Endometrial microvascular endothelial cells (primary cell): ENCODE measurements around the gene ANKRD13C. TPM values are rescaled to one million over a fixed set of nuclear protein-coding genes. Genes with fewer than 3 reads are reported as not detected.

Experiments used
- in situ Hi-C: cut with HindIII; loops from 2 replicates; pipeline ENCODE4 v1.10.0; 2017; ENCODE audit warnings: low sequenced_read_pairs, low pct_unique_long_range_greater_than_20kb; ENCODE audit errors: inconsistent ontology term
- total RNA-seq: library from RNA; depleted of rRNA; stranded (reverse); fragments of >200 nt; gene quantifications from one replicate; pipeline ENCODE4 v1.2.3, GENCODE V29; 2015; ENCODE audit errors: inconsistent ontology term

Gene ANKRD13C
- total RNA-seq, 1 donor from 2014 or later = 20.3 TPM

- in situ Hi-C loops = no loop called here
These were observed 38.7 kb downstream of the ANKRD13C start for GRCh38 chr1:70315782-70316181.

DNA sequence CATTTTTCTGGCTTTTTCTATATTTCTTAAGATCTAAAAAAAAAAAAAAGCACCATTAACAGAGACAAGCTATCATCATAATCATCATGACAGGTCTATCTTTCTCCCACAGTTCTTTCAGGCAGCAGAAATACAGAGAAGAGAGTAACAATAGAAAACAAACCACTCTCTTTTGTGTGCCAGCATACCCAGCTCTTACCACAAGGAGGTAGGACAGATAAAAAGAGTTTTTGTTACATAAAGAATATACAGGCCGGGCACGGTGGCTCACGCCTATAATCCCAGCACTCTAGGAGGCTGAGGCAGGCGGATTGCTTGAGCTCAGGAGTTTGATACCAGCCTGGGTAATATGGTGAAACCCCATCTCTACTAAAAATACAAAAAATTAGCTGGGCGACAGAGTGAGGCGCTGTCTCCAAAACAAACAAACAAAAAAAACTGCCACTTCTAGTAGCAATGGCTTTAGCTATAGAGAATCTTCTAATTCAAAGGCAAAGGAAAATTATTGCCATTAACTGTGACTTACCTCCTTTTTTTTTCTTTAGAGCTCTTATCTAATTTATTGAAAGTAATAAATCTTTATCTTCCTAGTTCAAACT lies 39.7 kb downstream of the ANKRD13C start:
- in situ Hi-C loops = no loop called here

DNA sequence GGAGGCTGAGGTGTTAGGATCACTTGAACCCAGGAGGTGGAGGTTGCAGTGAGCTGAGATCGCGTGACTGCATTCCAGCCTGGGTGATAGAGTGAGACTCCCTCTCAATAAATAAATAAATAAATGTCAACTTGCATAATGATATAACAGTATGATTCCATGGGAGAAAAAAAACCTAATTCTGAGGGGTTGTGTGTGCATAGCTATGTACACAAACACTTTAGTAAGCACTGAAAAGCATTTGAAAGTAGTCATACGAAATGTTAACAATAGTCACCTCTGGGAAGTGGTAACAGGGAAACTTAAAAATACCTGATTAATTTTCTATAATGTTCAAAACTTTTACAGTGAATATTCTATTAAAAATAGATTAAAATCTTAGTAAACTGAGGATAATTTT lies 43.2 kb downstream of the ANKRD13C start:
- in situ Hi-C loops = no loop called here

DNA sequence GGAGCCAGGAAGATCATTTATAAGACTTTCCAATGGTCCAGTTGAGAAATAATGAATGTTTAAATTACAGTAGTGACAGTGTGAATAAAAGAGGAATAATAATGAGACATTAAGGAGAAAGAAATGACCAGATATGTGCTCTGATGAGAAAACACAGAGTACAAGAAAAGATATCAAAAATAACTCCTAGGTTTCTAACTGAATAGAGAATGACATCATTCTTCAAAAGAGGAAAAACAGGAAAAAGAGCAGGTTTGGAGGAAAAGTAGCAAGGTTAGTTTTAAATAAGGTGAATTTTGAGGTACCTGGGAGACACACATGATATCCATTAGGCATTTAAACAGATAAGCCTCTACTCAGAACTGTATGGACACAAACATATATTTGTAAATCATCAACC lies 55.0 kb downstream of the ANKRD13C start:
- in situ Hi-C loops = no loop called here

DNA sequence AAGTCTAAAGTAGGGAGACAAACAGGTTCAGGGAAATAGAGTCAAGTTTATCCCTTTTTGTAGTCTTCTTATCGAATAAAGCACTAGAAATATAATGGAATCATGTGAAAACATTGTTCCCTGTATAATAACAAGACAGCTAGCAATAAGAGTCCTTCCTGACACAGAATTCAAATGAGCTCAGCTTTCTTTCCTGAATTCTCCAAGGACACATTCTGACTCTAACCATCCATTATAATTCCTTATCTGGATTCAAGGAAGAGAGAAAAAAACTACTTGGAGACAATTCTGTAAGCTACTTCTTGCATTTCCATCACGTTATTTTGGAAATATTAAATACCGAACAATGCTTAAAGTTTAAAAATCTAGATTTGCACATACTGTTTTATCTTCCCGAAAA lies 58.8 kb downstream of the ANKRD13C start:
- in situ Hi-C loops = no loop called here

DNA sequence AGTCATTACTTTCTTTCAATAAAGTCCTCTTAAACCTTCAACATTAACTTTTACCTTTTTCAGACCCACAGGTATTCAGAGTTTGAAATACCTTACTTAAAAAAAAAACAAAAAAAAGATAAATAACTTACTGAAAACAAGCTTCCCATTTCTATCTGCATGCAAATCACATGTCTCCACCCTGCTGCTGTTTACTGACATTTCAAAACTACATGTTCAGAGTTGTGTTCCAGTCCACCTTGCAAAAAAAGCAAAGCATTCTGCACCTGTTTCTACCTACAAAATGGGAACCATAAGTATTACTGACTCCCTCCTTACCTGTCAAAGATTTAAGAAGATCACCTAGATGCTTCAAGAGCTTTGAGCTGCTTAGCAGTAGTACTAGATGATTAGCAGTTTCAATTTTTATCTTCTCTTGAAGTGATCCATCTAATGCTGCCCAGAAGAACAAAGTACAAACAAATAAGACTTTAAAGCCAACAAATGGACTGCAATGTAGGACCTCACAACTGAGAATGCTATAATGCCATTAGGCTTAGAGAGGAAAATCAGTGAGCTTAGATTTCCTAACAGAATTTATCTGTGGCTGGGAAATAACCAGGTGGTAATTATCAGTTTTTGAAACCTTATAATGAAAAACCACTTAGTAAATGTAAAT lies 61.2 kb downstream of the ANKRD13C start:
- in situ Hi-C loops = no loop called here

GRCh38 chr1:70290218-70290617 lies 64.3 kb downstream of the ANKRD13C start:
- in situ Hi-C loops = no loop called here

DNA sequence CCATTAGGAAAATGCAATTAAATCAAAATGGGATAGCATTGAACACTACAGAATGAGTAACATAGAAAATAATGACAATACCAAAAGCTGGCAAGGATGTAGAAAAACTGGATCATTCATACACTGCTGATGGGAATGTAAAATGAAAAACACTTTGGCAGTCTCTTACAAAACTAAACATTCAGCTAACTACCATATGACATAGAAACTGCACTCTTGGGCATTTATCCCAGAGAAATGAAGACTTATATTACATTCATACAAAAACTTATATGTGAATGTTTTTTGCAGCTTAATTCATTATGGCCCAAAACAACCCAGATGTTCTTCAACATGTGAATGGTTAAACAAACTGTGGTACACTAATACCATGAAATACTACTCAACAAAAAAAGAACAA lies 66.4 kb downstream of the ANKRD13C start:
- in situ Hi-C loops = no loop called here

DNA sequence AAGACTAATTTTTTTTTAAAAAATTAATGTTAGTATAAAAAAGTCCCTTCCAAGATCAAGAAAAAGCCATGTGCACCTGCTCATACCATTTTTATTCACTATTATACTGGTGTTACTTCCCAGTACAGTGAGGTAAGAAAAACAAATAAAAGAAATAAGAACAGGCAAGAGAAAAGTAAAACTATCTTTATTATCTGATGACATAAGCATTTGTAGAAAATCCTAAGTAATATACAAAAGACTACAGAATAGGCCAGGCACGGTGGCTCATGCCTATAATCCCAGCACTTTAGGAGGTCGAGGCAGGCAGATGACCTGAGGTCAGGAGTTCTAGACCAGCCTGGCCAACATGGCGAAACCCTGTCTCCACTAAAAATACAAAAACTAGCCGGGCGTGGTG lies 68.1 kb downstream of the ANKRD13C start:
- in situ Hi-C loops = no loop called here

DNA sequence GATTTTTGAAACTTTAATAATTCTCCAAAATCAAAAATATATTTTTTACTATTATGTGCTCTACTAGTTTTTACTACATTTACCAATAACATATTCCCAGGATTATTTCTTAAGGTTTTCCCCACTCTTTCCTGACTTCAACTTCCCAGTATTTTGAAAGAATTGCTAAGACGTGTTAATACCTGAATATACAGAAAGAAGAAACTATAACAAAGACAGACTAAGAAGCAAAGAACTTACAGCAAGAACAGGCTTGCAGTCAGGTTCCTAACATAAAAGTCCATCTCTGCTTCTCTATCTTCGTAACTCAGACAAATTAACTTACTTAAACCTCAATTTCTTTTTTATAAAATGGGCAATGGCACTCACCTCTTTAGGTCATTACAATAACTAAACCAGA lies 70.2 kb downstream of the ANKRD13C start:
- in situ Hi-C loops = no loop called here

- in situ Hi-C loops = no loop called here
These were observed 75.8 kb downstream of the ANKRD13C start for GRCh38 chr1:70278710-70279109.

DNA sequence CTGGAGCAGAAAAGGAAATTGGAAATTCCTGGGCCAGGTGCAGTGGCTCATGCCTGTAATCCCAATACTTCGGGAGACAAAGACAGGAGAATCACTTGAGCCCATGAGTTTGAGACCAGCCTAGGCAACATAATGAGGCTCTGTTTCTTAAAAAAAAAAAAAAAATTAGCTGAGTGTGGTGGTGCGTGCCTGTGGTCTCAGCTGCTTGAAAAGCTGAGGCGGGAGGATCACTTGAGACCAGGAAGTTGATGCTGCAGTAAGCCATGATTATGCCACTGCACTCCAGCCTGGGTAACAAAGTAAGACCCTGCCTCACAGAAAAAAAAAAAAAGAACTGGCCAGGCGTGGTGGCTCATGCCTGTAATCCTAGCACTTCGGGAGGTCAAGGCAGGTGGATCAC lies 76.6 kb downstream of the ANKRD13C start:
- in situ Hi-C loops = no loop called here

DNA sequence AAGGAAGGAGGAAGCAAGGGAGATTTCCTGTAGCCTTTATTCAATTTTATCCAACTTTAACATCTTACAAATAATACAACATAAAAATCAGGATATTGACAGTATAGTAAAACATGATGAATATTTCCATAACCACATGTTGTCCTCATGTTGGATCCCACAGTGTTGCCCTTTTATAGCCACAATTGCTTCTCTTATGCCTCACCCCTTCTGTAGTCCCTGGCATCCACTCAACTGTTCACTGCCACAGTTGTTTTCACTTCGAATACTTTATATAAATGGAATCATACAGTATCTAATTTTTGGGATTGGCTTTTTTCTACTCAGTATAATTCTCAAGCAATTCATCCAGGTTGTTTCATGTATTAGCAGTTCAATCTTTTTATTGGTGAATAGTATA lies 88.6 kb downstream of the ANKRD13C start:
- in situ Hi-C loops = no loop called here

DNA sequence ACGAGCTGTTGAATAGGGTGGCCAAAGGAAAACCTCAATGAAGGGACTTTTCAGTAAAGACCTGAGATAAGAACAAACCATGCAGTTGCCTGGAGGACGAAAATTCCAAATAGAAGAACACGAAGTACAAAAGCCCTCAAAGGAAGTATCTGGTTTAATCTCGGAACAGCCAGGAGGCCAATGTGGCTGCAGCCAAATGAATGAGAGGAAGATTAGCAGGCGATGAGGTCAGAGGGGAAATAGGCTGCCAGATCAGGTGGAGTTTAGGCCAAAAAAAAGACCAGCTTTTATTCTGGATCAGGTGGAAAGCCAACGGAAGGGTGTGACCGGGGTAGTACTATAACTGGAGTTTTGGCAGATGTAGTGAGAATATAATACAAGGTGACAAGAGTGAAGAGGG lies 89.7 kb downstream of the ANKRD13C start:
- in situ Hi-C loops = no loop called here

GRCh38 chr1:70256664-70257063 lies 97.9 kb downstream of the ANKRD13C start:
- in situ Hi-C loops = no loop called here

DNA sequence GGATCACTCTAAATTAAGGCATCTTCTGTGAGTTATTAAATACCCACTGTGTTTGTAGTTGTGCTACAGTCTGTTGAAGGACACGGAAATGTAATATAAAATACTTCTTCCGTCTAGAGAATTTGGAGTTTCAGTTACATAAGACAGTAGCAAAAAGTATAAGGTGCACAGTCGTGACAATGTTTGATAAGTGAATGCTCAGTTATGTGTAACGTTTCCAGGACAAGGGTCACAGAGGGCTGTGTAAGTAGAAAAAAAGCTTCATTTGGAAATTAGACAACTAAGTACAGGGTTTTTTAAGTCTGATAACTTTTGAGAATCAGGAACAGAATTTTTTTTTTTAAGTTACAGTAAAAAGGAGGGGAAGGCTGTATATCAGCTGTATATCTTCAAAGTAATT lies 105.8 kb downstream of the ANKRD13C start:
- in situ Hi-C loops = no loop called here

GRCh38 chr1:70247768-70248167 lies 106.8 kb downstream of the ANKRD13C start:
- in situ Hi-C loops = no loop called here

DNA sequence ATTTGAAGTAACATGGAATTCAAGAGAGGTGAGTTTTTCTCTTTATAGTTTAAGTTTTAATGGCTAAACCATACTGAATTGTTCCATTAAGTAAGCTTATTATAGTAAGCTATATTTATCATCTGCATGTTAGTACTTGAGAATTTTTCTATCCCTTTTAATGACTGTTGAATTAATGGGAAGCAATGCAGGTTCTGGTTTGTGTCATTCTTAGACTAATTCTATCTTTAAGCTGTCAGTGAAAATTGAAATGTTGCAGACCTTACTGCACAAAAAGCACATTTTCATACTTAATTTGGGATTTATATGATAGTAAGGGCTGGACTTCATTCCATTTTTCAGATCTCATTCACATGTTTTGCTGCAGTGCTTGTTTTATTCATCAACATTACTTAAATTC lies 107.4 kb downstream of the ANKRD13C start:
- in situ Hi-C loops = no loop called here

DNA sequence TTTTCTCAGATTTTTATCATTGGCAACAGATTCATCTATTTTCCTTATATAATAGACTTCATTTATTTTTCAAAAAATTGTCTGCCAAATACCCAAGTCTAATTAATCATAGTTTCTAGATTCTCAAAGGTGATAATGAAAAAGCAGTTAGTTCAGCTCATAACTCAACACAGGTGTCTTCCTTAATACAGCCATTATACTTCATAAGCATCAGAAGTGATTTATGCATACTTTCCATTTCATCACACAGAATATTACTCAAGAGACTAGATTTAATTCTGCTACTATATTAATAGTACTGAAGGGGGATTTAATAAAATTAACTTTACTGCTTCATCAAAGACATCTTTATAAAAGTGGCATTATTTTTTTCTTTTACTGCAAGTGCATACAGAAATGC lies 114.6 kb downstream of the ANKRD13C start:
- in situ Hi-C loops = no loop called here

- in situ Hi-C loops = no loop called here
These were observed 119.8 kb downstream of the ANKRD13C start for GRCh38 chr1:70234733-70235132.

DNA sequence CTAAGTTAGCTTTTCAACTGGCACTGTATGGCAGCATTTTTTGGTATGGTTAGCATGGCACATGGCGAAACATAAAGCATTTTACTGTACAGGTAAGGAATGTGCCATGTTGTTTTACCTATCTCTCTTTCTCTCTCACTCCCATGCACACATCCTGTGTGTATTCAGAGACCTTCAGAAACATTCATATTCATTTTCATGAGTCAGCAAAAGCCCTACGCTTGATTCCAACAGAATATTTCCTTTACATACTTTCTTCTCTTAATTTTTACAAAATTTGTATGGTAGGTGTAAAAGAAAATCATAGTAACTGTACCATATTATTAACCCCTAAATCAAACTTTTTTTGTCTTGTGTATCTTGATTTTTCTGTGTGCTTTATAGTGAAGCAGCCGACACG lies 123.0 kb downstream of the ANKRD13C start:
- in situ Hi-C loops = no loop called here
